IMR-90 (cell line): Measurements from ENCODE around the gene CDK5R2. TPM values are rescaled to one million over a fixed set of nuclear protein-coding genes. Genes with fewer than 3 reads are reported as not detected.

Experiments used
- ATAC-seq: fragments of 200-7000 bp; cut with Tn5 transposase; 2 replicates; pipeline ENCODE4 v1.9.1; 2020; ENCODE audit warnings: low read depth, mild to moderate bottlenecking, moderate library complexity
- BruUV-seq: library from RNA; stranded (reverse); fragments of 400-500 nt; replicated peaks from 2 replicates; lab custom pipeline; 2021; lab: Mats Ljungman, UMichigan
- CTCF ChIA-PET: fragments of 300-600 bp; formaldehyde crosslinking; extraction: SDS; loops from one replicate; lab custom pipeline; 2021; ENCODE audit warnings: antibody characterized with exemption; lab: Yijun Ruan, JAX
- POLR2A ChIA-PET: fragments of 300-600 bp; sonication (Branson Sonifier 250); formaldehyde crosslinking; loops from one replicate; lab custom pipeline; 2022; ENCODE audit warnings: antibody characterized with exemption; ENCODE audit not compliant: unreplicated experiment; lab: Charles Lee
- DNase-seq: peaks from one replicate; pipeline ENCODE4 v3.0.0; 2013
- H2AFZ ChIP-seq: replicated peaks from 2 replicates; pipeline ENCODE3; 2013; ENCODE audit warnings: low read length, mild to moderate bottlenecking; ENCODE audit not compliant: poor library complexity
- H2AK5ac ChIP-seq: 2 replicates; pipeline ENCODE4 v1.6.1; 2013; ENCODE audit warnings: low read depth, low read length, inconsistent platforms
- H2AK9ac ChIP-seq: replicated peaks from 2 replicates; pipeline ENCODE3; 2013; ENCODE audit warnings: mild to moderate bottlenecking, low read depth, low read length, moderate library complexity; ENCODE audit not compliant: poor library complexity
- H2BK120ac ChIP-seq: 2 replicates; pipeline ENCODE4 v1.6.1; 2013; ENCODE audit warnings: low read depth, low read length, inconsistent platforms
- H2BK15ac ChIP-seq: 3 replicates; pipeline ENCODE4 v1.6.1; 2013; ENCODE audit warnings: low read depth, low read length, inconsistent platforms
- H2BK20ac ChIP-seq: 2 replicates; pipeline ENCODE4 v1.6.1; 2013; ENCODE audit warnings: low read depth, mild to moderate bottlenecking, inconsistent platforms, low read length, moderate library complexity
- H2BK5ac ChIP-seq: 2 replicates; pipeline ENCODE4 v1.6.1; 2013; ENCODE audit warnings: mild to moderate bottlenecking, low read depth, low read length, inconsistent platforms; ENCODE audit not compliant: poor library complexity, severe bottlenecking
- H3K14ac ChIP-seq: replicated peaks from 2 replicates; pipeline ENCODE4 v1.6.1; 2013; ENCODE audit warnings: low read depth, low read length, inconsistent platforms
- H3K18ac ChIP-seq: 2 replicates; pipeline ENCODE4 v1.6.1; 2013; ENCODE audit warnings: low read depth, low read length, control low read depth
- H3K23ac ChIP-seq: 2 replicates; pipeline ENCODE4 v1.6.1; 2013; ENCODE audit warnings: low read depth, low read length, inconsistent platforms
- H3K27ac ChIP-seq: 2 replicates; pipeline ENCODE4 v1.5.1; 2013; ENCODE audit warnings: mild to moderate bottlenecking, control low read depth, low read length; ENCODE audit not compliant: insufficient read depth
- H3K27me3 ChIP-seq: 2 replicates; pipeline ENCODE4 v1.6.1; 2013; ENCODE audit warnings: low read length; ENCODE audit not compliant: control insufficient read depth, insufficient read depth
- H3K36me3 ChIP-seq: 2 replicates; pipeline ENCODE4 v1.6.1; 2013; ENCODE audit warnings: low read length, mixed read lengths; ENCODE audit not compliant: control insufficient read depth, insufficient read depth
- H3K4ac ChIP-seq: 2 replicates; pipeline ENCODE4 v1.6.1; 2013; ENCODE audit warnings: low read depth, low read length, inconsistent platforms
- H3K4me1 ChIP-seq: 2 replicates; pipeline ENCODE4 v1.6.1; 2013; ENCODE audit warnings: low read length, mixed read lengths; ENCODE audit not compliant: control insufficient read depth, insufficient read depth
- H3K4me2 ChIP-seq: 2 replicates; pipeline ENCODE4 v1.6.1; 2013; ENCODE audit warnings: low read depth, mild to moderate bottlenecking, control low read depth, low read length, moderate library complexity
- H3K4me3 ChIP-seq: 2 replicates; pipeline ENCODE4 v1.5.1; 2013; ENCODE audit warnings: low read depth, mild to moderate bottlenecking, control low read depth, low read length, moderate library complexity; ENCODE audit not compliant: insufficient read depth
- H3K56ac ChIP-seq: 2 replicates; pipeline ENCODE4 v1.6.1; 2013; ENCODE audit warnings: low read length, inconsistent platforms; ENCODE audit not compliant: insufficient read depth; ENCODE audit errors: extremely low read depth
- H3K79me1 ChIP-seq, 2 experiments: 2 replicates each; pipeline ENCODE4 v1.6.1; 2013; ENCODE audit warnings: low read length in 2 of 2, inconsistent platforms in 1 of 2, low read depth in 1 of 2
- H3K9ac ChIP-seq: 2 replicates; pipeline ENCODE4 v1.6.1; 2013; ENCODE audit warnings: low read depth, low read length, control low read depth
- H3K9me1 ChIP-seq: 2 replicates; pipeline ENCODE4 v1.6.1; 2013; ENCODE audit warnings: low read length, inconsistent platforms; ENCODE audit not compliant: insufficient read depth
- H3K9me3 ChIP-seq: 2 replicates; pipeline ENCODE4 v1.6.1; 2013; ENCODE audit warnings: low read length; ENCODE audit not compliant: control insufficient read depth, insufficient read depth
- H4K20me1 ChIP-seq: 2 replicates; pipeline ENCODE4 v1.6.1; 2013; ENCODE audit warnings: low read length, inconsistent platforms; ENCODE audit not compliant: insufficient read depth
- H4K5ac ChIP-seq: 2 replicates; pipeline ENCODE4 v1.6.1; 2013; ENCODE audit warnings: mild to moderate bottlenecking, low read depth, low read length, control low read depth
- H4K8ac ChIP-seq, 2 experiments: 2 replicates each; pipeline ENCODE4 v1.6.1; 2013; ENCODE audit warnings: low read depth in 2 of 2, low read length in 2 of 2, control low read depth in 1 of 2, inconsistent platforms in 1 of 2
- H4K91ac ChIP-seq: 2 replicates; pipeline ENCODE4 v1.6.1; 2013; ENCODE audit warnings: low read depth, low read length, inconsistent platforms; ENCODE audit not compliant: insufficient read depth
- CHD1 ChIP-seq: IDR thresholded peaks from 2 replicates; pipeline ENCODE4 v1.6.1; 2012; ENCODE audit warnings: low read depth, low read length, improper control_type of control experiment
- ELK1 ChIP-seq: fragments of 150-350 bp; IDR thresholded peaks from 2 replicates; pipeline ENCODE4 v1.6.1; 2016; ENCODE audit warnings: low read depth, mild to moderate bottlenecking, low read length, moderate library complexity, borderline replicate concordance
- FOS ChIP-seq: fragments of 150-350 bp; IDR thresholded peaks from 2 replicates; pipeline ENCODE4 v1.6.1; 2016; ENCODE audit warnings: low read depth, low read length
- MAFK ChIP-seq: IDR thresholded peaks from 2 replicates; pipeline ENCODE4 v1.6.1; 2012; ENCODE audit warnings: low read depth, low read length, improper control_type of control experiment
- MXI1 ChIP-seq: IDR thresholded peaks from 2 replicates; pipeline ENCODE4 v1.6.1; 2012; ENCODE audit warnings: low read depth, mild to moderate bottlenecking, low read length, moderate library complexity, borderline replicate concordance
- NFE2L2 ChIP-seq: fragments of 150-350 bp; IDR thresholded peaks from 2 replicates; pipeline ENCODE4 v1.6.1; 2016; ENCODE audit warnings: low read depth, mild to moderate bottlenecking, low read length
- RAD21 ChIP-seq: IDR thresholded peaks from 2 replicates; pipeline ENCODE4 v1.6.1; 2012; ENCODE audit warnings: low read length, improper control_type of control experiment
- RCOR1 ChIP-seq: IDR thresholded peaks from 2 replicates; pipeline ENCODE4 v1.6.1; 2012; ENCODE audit warnings: mild to moderate bottlenecking, low read length, improper control_type of control experiment; ENCODE audit not compliant: insufficient replicate concordance
- RFX5 ChIP-seq: IDR thresholded peaks from 2 replicates; pipeline ENCODE4 v1.8.0; 2012; ENCODE audit warnings: low read depth, mild to moderate bottlenecking, low read length, moderate library complexity
- USF2 ChIP-seq: fragments of 150-350 bp; IDR thresholded peaks from 2 replicates; pipeline ENCODE4 v1.6.1; 2017; ENCODE audit warnings: mild to moderate bottlenecking, antibody characterized with exemption, low read length, low read depth
- WGBS, 2 experiments: methylation state at CpG; one replicate each; pipeline versions ENCODE4 v1.1.5 to v1.1.7; 2013; ENCODE audit warnings: missing lambda C conversion rate in 2 of 2; ENCODE audit not compliant: insufficient read length in 1 of 2; ENCODE audit errors: extremely low coverage in 2 of 2; 5-methylcytosine and 5-hydroxymethylcytosine counted together
- dilution Hi-C: fragments of 300-500 bp; cut with HindIII; formaldehyde crosslinking; loops from one replicate; pipeline ENCODE4 v1.14.3; 2018; ENCODE audit warnings: low sequenced_read_pairs; ENCODE audit not compliant: unreplicated experiment
- in situ Hi-C: fragments of 300-500 bp; cut with MboI; formaldehyde crosslinking; loops from 3 replicates; pipeline ENCODE4 v1.14.3; 2019; ENCODE audit warnings: low sequenced_read_pairs, inconsistent platforms, mixed read lengths
- intact Hi-C: fragments of 100-400 bp; cut with micrococcal nuclease; formaldehyde crosslinking; loops from 2 replicates; pipeline ENCODE4 v1.10.0; 2022
- polyA plus RNA-seq, 3 experiments: library from polyadenylated mRNA; depleted of rRNA; stranded (reverse); fragments of >200 nt; gene quantifications; 2 replicates each; pipeline ENCODE4 v1.2.3, GENCODE V29; 2012; ENCODE audit warnings: low replicate concordance in 1 of 3
- total RNA-seq: library from RNA; depleted of rRNA; stranded (reverse); fragments of >200 nt; gene quantifications from 2 replicates; pipeline ENCODE4 v1.2.3, GENCODE V29; 2012

The CDK5R2 gene
- total and polyA plus RNA-seq, 2 of the 4 experiments (the other 2 are of a cell fraction): not detected

- Histone ChIP-seq H4K8ac (no peak overlapping the region), H2AFZ (no peak overlapping the region), H3K27me3 (peaks cover 75% of the 10 kb centered on the region), H3K9me3 (no peaks in the 10 kb centered on the region), H2BK15ac (no peak overlapping the region), H3K9ac (no peak overlapping the region), H4K20me1 (peaks cover 3% of the 10 kb centered on the region; the same call in 1 of the 2 replicates), H3K4me1 (0 out of 2 replicates have a peak, but pooled peaks cover 2% of the 10 kb centered on the region), H3K9me1 (no peaks in the 10 kb centered on the region; the same call in 1 of the 2 replicates), H4K91ac (no peak overlapping the region), H2BK120ac (no peak overlapping the region), H3K4me2 (no peak overlapping the region), H3K56ac (no peak overlapping the region), H3K23ac (no peak overlapping the region), H3K79me1 (no peaks in the 10 kb centered on the region), H3K4ac (no peak overlapping the region), H3K36me3 (no peaks in the 10 kb centered on the region), H4K5ac (no peak overlapping the region), H2BK5ac (no peak overlapping the region), H2AK5ac (no peak overlapping the region), H2AK9ac (peak overlapping the region; percentile 29), H3K14ac (no peak overlapping the region), H3K27ac (no peak overlapping the region), H3K4me3 (no peak overlapping the region), H2BK20ac (no peak overlapping the region), H3K18ac (no peak overlapping the region)
- no peak for ATAC-seq
- POLR2A ChIA-PET: no interaction called here
- no TSS peak for BruUV-seq
- 2% methylated on average over 18 of the region's 28 CpGs; no CpG with 5 or more reads in 1 of the 2 experiments for WGBS, 2 experiments
- intact Hi-C loops (no loop called here), dilution Hi-C loops (no loop called here), in situ Hi-C loops (no loop called here)
- CTCF ChIA-PET: no interaction called here
- TF ChIP-seq USF2: no peak
- no peak for TF ChIP-seq MAFK
- no peak for TF ChIP-seq MXI1
- TF ChIP-seq RAD21: no peak
- TF ChIP-seq RFX5: no peak
- no peak for TF ChIP-seq CHD1
- no peak for TF ChIP-seq FOS
- no peak for TF ChIP-seq RCOR1
- no peak for TF ChIP-seq ELK1
- TF ChIP-seq NFE2L2: no peak
- DNase-seq: no peak
Measured at GRCh38 chr2:218982586-218983262, 23.3 kb downstream of the CDK5R2 start.
